Ovary (tissue), 3 donors: ENCODE measurements around the gene SSU72.
"Not testable (repeated sequence)": the region's sequence is repeated elsewhere in the genome, so short reads cannot be mapped to it uniquely, and the experiment has no call there.

Experiments used
- EP300 ChIP-seq: sonication (generic); formaldehyde crosslinking; IDR thresholded peaks from one replicate; pipeline ENCODE4 v1.6.1; 2017; ENCODE audit warnings: antibody characterized with exemption
- POLR2A ChIP-seq: fragments of 450-650 bp; IDR thresholded peaks from one replicate; pipeline ENCODE4 v1.6.1; 2017; ENCODE audit warnings: antibody characterized with exemption, mild to moderate bottlenecking, moderate library complexity
- TF ChIP-seq, protein P1 (sequence below), 3 donors: fragments of 450-650 bp in 2 of 3; fragments of 200-600 bp in 1 of 3; IDR thresholded peaks; one replicate each; pipeline versions ENCODE4 v1.5.1 to v1.8.0; 2016 to 2022; ENCODE audit warnings: antibody characterized with exemption in 3 of 3, mild to moderate bottlenecking in 1 of 3
- donor health status: DM: no; HTN: no; CAD: no.

DNA sequence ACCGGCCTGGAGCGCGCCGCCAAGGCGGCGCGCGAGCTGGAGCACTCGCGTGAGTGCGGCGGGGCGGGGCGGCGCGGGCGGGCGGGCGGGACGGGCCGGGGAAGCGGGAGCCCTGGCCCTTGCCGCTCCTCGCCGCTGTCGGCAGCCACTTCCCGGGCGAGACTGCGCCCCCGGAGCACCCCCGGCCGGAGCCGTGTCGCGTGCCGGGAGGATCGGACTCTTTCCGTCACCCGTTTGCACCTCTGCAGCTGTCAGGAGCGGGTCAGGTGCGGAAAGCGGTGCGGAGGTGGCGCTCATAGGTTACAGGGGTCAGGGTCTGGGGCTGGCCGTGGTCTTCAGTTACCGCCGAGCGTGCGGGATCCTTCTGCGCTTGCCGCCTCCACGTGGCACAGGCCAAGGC, 62.2 kb downstream of the SSU72 start:
- TF ChIP-seq POLR2A, EP300: not testable (repeated sequence)
- TF ChIP-seq, protein P1, sequence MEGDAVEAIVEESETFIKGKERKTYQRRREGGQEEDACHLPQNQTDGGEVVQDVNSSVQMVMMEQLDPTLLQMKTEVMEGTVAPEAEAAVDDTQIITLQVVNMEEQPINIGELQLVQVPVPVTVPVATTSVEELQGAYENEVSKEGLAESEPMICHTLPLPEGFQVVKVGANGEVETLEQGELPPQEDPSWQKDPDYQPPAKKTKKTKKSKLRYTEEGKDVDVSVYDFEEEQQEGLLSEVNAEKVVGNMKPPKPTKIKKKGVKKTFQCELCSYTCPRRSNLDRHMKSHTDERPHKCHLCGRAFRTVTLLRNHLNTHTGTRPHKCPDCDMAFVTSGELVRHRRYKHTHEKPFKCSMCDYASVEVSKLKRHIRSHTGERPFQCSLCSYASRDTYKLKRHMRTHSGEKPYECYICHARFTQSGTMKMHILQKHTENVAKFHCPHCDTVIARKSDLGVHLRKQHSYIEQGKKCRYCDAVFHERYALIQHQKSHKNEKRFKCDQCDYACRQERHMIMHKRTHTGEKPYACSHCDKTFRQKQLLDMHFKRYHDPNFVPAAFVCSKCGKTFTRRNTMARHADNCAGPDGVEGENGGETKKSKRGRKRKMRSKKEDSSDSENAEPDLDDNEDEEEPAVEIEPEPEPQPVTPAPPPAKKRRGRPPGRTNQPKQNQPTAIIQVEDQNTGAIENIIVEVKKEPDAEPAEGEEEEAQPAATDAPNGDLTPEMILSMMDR (IDR thresholded peaks at IDR 0.05), result not testable (repeated sequence)
